ENCODE measurements around the gene RRP1. TPM values are rescaled to one million over a fixed set of nuclear protein-coding genes. Genes with fewer than 3 reads are reported as not detected.

RRP1 gene
- polyA plus RNA-seq, 3 donors: 2.7 to 5.7 (median 4.6) TPM

- intact Hi-C loops (cut with micrococcal nuclease): no loop called here
Measured at GRCh38 chr21:43800566-43800965, 11.2 kb downstream of the RRP1 start.

GRCh38 chr21:43801006-43801783 is 11.8 kb downstream of the RRP1 start:
- DNase-seq: no peak
- 97% methylated on average over 34 of the region's 42 CpGs for WGBS (ENCODE audit: insufficient coverage)
- Mint-ChIP-seq H3K27me3 (ENCODE audit: low read depth in 3 of 3) (peaks cover 0 to 6% (median 4%) of the 10 kb centered on the region in 3 donors), H3K4me3 (no peak overlapping the region), H3K4me1 (peaks cover 30% of the 10 kb centered on the region), H3K27ac (peak overlapping the region in 2 of 7 donors; percentile 51 to 60), H3K36me3 (peaks cover 52 to 75% of the 10 kb centered on the region in 2 donors), H3K9me3 (peaks cover 0 to 3% (median 0%) of the 10 kb centered on the region in 7 donors)
- H3K4me2 ChIP-seq (replicated peaks; ENCODE audit: extremely low read depth, low read length, poor library complexity, severe bottlenecking): no peak overlapping the region
- intact Hi-C loops (cut with micrococcal nuclease): no loop called here
- no peaks in the 10 kb centered on the region for H3K9me3 ChIP-seq (replicated peaks in 1 of 2; ENCODE audit: control insufficient read depth in 1 of 2, insufficient read depth in 1 of 2, low read length in 2 of 2)
- peaks cover 26 to 29% of the 10 kb centered on the region in 2 donors for H3K4me1 ChIP-seq (ENCODE audit: control insufficient read depth in 1 of 2, insufficient read depth in 2 of 2, low read length in 2 of 2)
- no peak overlapping the region for H3K9ac ChIP-seq (ENCODE audit: insufficient read depth, low read length, poor library complexity, severe bottlenecking)
- peaks cover 12% of the 10 kb centered on the region for H3K79me2 ChIP-seq (ENCODE audit: insufficient read depth, low read length)
- no peak for TF ChIP-seq CTCF (IDR thresholded peaks at IDR 0.05)
- H3K36me3 ChIP-seq (replicated peaks in 1 of 2; ENCODE audit: control insufficient read depth in 1 of 2, insufficient read depth in 2 of 2, low read length in 2 of 2): peaks cover 31 to 43% of the 10 kb centered on the region in 2 donors
- H2AFZ ChIP-seq (ENCODE audit: insufficient read depth, low read depth, low read length, poor library complexity, severe bottlenecking): no peak overlapping the region
- no peaks in the 10 kb centered on the region for H3K27me3 ChIP-seq (ENCODE audit: control insufficient read depth in 2 of 2, insufficient read depth in 2 of 2, low read length in 2 of 2)
- no peak overlapping the region for H3K4me3 ChIP-seq (replicated peaks in 1 of 3; ENCODE audit: low read depth in 2 of 3, low read length in 3 of 3)
- H4K20me1 ChIP-seq (ENCODE audit: insufficient read depth, low read length): peaks cover 79% of the 10 kb centered on the region
- no peak overlapping the region for H3K27ac ChIP-seq (ENCODE audit: low read depth in 1 of 2, low read length in 2 of 2)

More at GRCh38 chr21:43800566-43800965, 11.2 kb downstream of the RRP1 start:
- no peaks in the 10 kb centered on the region for H3K9me3 ChIP-seq (replicated peaks in 1 of 2; ENCODE audit: control insufficient read depth in 1 of 2, insufficient read depth in 1 of 2, low read length in 2 of 2)
- peaks cover 73% of the 10 kb centered on the region for H4K20me1 ChIP-seq (ENCODE audit: insufficient read depth, low read length)
- no peak overlapping the region for H2AFZ ChIP-seq (ENCODE audit: insufficient read depth, low read depth, low read length, poor library complexity, severe bottlenecking)
- Mint-ChIP-seq H3K4me1 (peaks cover 23% of the 10 kb centered on the region), H3K27me3 (ENCODE audit: low read depth in 3 of 3) (peaks cover 0 to 4% (median 4%) of the 10 kb centered on the region in 3 donors), H3K36me3 (peaks cover 49 to 73% of the 10 kb centered on the region in 2 donors), H3K27ac (peak overlapping the region in 1 of 7 donors; percentile 54), H3K4me3 (no peak overlapping the region), H3K9me3 (peaks cover 0 to 3% (median 0%) of the 10 kb centered on the region in 7 donors)
- no peak overlapping the region for H3K4me3 ChIP-seq (replicated peaks in 1 of 3; ENCODE audit: low read depth in 2 of 3, low read length in 3 of 3)
- peaks cover 20 to 23% of the 10 kb centered on the region in 2 donors for H3K4me1 ChIP-seq (ENCODE audit: control insufficient read depth in 1 of 2, insufficient read depth in 2 of 2, low read length in 2 of 2)
- no peaks in the 10 kb centered on the region for H3K27me3 ChIP-seq (ENCODE audit: control insufficient read depth in 2 of 2, insufficient read depth in 2 of 2, low read length in 2 of 2)
- peaks cover 26 to 45% of the 10 kb centered on the region in 2 donors for H3K36me3 ChIP-seq (replicated peaks in 1 of 2; ENCODE audit: control insufficient read depth in 1 of 2, insufficient read depth in 2 of 2, low read length in 2 of 2)
- H3K9ac ChIP-seq (ENCODE audit: insufficient read depth, low read length, poor library complexity, severe bottlenecking): no peak overlapping the region
- no peak for TF ChIP-seq CTCF (IDR thresholded peaks at IDR 0.05)
- peaks cover 12% of the 10 kb centered on the region for H3K79me2 ChIP-seq (ENCODE audit: insufficient read depth, low read length)
- DNase-seq: no peak
- H3K4me2 ChIP-seq (replicated peaks; ENCODE audit: extremely low read depth, low read length, poor library complexity, severe bottlenecking): no peak overlapping the region
- 95% methylated on average over 8 of the region's 14 CpGs for WGBS (ENCODE audit: insufficient coverage)
- no peak overlapping the region for H3K27ac ChIP-seq (ENCODE audit: low read depth in 1 of 2, low read length in 2 of 2)

Data from CD14-positive monocyte (primary cell).